Lower lobe of right lung (tissue), 2 donors: ENCODE data around the gene CRYGN. TPM values are rescaled to one million over a fixed set of nuclear protein-coding genes. Genes with fewer than 3 reads are reported as not detected.
A peak's percentile ranks its signal among the peaks of the same experiment; 100 is the strongest.

Experiments
- ATAC-seq, 2 donors: fragments of 200-7000 bp; cut with Tn5 transposase; one replicate each; pipeline ENCODE4 v1.9.1; 2020 to 2022; ENCODE audit warnings: mild to moderate bottlenecking in 2 of 2, moderate library complexity in 2 of 2
- DNase-seq: peaks from one replicate; pipeline ENCODE4 v3.0.0-alpha.2; 2020
- H3K27ac ChIP-seq: fragments of 200-600 bp; one replicate; pipeline ENCODE4 v1.8.0; 2022
- H3K27me3 ChIP-seq: fragments of 200-600 bp; one replicate; pipeline ENCODE4 v1.8.0; 2022; ENCODE audit warnings: low read depth
- H3K36me3 ChIP-seq: fragments of 200-600 bp; one replicate; pipeline ENCODE4 v1.8.0; 2022; ENCODE audit warnings: mild to moderate bottlenecking
- H3K4me1 ChIP-seq: fragments of 200-600 bp; one replicate; pipeline ENCODE4 v1.8.0; 2022
- H3K4me3 ChIP-seq: fragments of 200-600 bp; one replicate; pipeline ENCODE4 v1.8.0; 2022; ENCODE audit warnings: mild to moderate bottlenecking
- H3K9me3 ChIP-seq: fragments of 200-600 bp; one replicate; pipeline ENCODE4 v1.8.0; 2022
- CTCF ChIP-seq: fragments of 200-600 bp; IDR thresholded peaks from one replicate; pipeline ENCODE4 v1.8.0; 2022; ENCODE audit warnings: antibody characterized with exemption, mild to moderate bottlenecking
- intact Hi-C: fragments of 100-400 bp; cut with DNase I; formaldehyde crosslinking; loops from one replicate; pipeline ENCODE4 v1.11.0; 2022
- total RNA-seq: library from RNA; stranded (reverse); fragmentation: NEBNext Ultra II Directional; extraction: Animal tissue kit (Norgen Biotek cat#: 25700); gene quantifications from one replicate; pipeline ENCODE4 v1.2.1, GENCODE V29; 2021
- donor health status: DM: no; HTN: yes; CAD: no; lungs with severe emphysema.

CRYGN gene
- total RNA-seq, 1 donor from 2014 or later: not detected

GRCh38 chr7:151444632-151445031, 4.7 kb upstream of the CRYGN start:
- peaks cover 9% of the 10 kb centered on the region for H3K27me3 ChIP-seq
- no peak for TF ChIP-seq CTCF
- intact Hi-C loops: loop anchor here (10.0 kb wide), 1 partner anchor 70 kb away; no protein-coding TSS in a partner anchor
- ATAC-seq: no peak
- no peaks in the 10 kb centered on the region for H3K36me3 ChIP-seq
- H3K4me1 ChIP-seq: peaks cover 22% of the 10 kb centered on the region
- no peak overlapping the region for H3K27ac ChIP-seq
- no peak overlapping the region for H3K4me3 ChIP-seq
- no peaks in the 10 kb centered on the region for H3K9me3 ChIP-seq
- no peak for DNase-seq

GRCh38 chr7:151442776-151443496, 3.0 kb upstream of the CRYGN start:
- ATAC-seq (no peak), DNase-seq (no peak)
- TF ChIP-seq CTCF: no peak
- Histone ChIP-seq H3K27me3 (peaks cover 15% of the 10 kb centered on the region), H3K27ac (no peak overlapping the region), H3K4me1 (peaks cover 21% of the 10 kb centered on the region), H3K36me3 (no peaks in the 10 kb centered on the region), H3K4me3 (no peak overlapping the region), H3K9me3 (no peaks in the 10 kb centered on the region)
- intact Hi-C loops: loop anchor here (10.0 kb wide), 1 partner anchor 68 kb away; no protein-coding TSS in a partner anchor

GRCh38 chr7:151440799-151441445, 981 bp upstream of the CRYGN start:
- Histone ChIP-seq H3K9me3 (no peaks in the 10 kb centered on the region), H3K27me3 (peaks cover 15% of the 10 kb centered on the region), H3K27ac (no peak overlapping the region), H3K36me3 (no peaks in the 10 kb centered on the region), H3K4me3 (no peak overlapping the region), H3K4me1 (peaks cover 19% of the 10 kb centered on the region)
- intact Hi-C loops: loop anchor here (10.0 kb wide), 1 partner anchor 66 kb away; no protein-coding TSS in a partner anchor
- no peak for TF ChIP-seq CTCF
- no peak for DNase-seq
- peak in 1 of 2 donors; percentile 11 for ATAC-seq

GRCh38 chr7:151438864-151439601, 908 bp downstream of the CRYGN start:
- H3K36me3 ChIP-seq: no peaks in the 10 kb centered on the region
- ATAC-seq (no peak), DNase-seq (no peak)
- no peak overlapping the region for H3K4me3 ChIP-seq
- no peak overlapping the region for H3K27ac ChIP-seq
- intact Hi-C loops: no loop called here
- peaks cover 19% of the 10 kb centered on the region for H3K4me1 ChIP-seq
- no peak for TF ChIP-seq CTCF
- H3K9me3 ChIP-seq: no peaks in the 10 kb centered on the region
- H3K27me3 ChIP-seq: peaks cover 15% of the 10 kb centered on the region

GRCh38 chr7:151437866-151438516, 1.9 kb downstream of the CRYGN start:
- DNase-seq: no peak
- peaks cover 15% of the 10 kb centered on the region for H3K27me3 ChIP-seq
- no peak for ATAC-seq
- intact Hi-C loops: no loop called here
- H3K4me3 ChIP-seq: no peak overlapping the region
- H3K27ac ChIP-seq: no peak overlapping the region
- TF ChIP-seq CTCF: no peak
- no peaks in the 10 kb centered on the region for H3K9me3 ChIP-seq
- H3K4me1 ChIP-seq: peaks cover 19% of the 10 kb centered on the region
- no peaks in the 10 kb centered on the region for H3K36me3 ChIP-seq
